Stimulated activated CD8-positive, alpha-beta memory T cell treated with anti-CD3 and anti-CD28 coated beads, Interleukin-7, amount 100 ng/mL, for 1 hour (primary cell): Measurements from ENCODE around the gene EPS8L3.
"Not testable (repeated sequence)": the region's sequence is repeated elsewhere in the genome, so short reads cannot be mapped to it uniquely, and the experiment has no call there.

Source experiments
- DNase-seq, 2 donors: peaks; one replicate each; pipeline ENCODE4 v3.0.0-alpha.2; 2020; ENCODE audit warnings: low read depth in 2 of 2

EPS8L3 gene

DNA sequence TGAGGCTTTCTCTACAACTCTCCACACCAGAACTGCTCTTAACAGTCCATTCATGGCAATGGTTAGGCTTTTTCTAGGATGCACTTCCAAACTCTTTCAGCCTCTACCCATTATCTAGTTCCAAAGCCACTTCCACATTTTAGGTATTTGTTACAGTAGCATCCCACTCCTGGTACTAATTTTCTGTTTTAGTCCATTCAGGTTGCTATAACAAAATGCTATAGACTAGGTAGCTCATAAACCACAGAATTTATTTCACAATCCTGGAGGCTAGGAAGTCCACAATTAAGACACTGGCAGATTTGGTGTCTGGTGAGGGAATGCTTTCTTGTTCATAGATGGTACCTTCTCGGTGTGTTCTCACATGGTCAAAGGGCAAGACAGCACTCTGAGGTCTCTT, 17.3 kb upstream of the EPS8L3 start:
- no peak for DNase-seq

DNA sequence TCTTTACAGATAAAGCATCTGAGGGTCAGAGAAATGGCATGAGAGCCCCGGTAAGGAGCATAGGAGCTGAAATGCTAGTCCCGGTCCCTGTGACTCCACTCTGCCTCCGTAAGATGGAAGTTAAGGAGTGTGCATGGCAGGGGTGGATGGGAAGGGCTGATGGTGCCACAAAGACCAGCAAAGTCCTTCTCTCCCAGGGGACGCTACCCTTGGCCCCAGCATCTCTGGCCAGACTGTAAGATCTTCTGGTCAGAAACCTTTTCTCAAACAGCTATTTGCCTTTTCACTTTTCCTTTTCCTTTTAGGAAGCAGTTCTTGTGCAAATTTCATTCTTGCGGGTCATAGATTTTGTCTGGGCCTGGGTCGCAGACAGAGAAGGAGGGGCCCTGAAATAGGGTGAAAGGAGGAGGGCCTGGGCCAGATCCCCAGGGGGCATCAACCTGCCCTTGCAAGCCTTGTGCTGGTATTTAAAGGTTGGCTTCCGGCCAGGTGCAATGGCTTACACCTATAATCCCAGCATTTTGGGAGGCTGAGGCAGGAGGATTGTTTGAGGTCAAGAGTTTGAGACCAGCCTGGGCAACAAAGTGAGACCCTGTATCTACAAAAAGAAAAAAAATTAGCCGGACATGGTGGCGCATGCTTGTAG, 14.4 kb upstream of the EPS8L3 start:
- DNase-seq, result no peak

DNA sequence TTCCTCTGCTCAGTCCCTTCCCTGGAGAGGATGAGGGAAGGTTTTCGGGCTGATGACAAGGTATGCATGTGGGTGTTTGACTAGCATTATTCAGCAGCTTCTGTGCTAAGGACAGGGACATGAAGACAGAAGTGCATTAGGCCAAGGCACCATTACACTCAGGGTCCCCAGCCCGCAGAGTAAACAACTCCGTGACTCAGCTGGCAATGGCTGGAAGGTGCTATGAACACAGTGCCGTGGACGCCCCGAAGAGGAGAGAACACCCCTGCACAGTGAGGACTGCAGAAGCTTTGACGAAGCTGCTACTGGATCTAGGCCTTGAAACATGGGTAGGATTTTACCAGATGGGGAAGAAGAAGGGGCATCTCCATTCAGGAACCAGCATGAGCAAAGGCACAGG, 13.7 kb upstream of the EPS8L3 start:
- no peak for DNase-seq

DNA sequence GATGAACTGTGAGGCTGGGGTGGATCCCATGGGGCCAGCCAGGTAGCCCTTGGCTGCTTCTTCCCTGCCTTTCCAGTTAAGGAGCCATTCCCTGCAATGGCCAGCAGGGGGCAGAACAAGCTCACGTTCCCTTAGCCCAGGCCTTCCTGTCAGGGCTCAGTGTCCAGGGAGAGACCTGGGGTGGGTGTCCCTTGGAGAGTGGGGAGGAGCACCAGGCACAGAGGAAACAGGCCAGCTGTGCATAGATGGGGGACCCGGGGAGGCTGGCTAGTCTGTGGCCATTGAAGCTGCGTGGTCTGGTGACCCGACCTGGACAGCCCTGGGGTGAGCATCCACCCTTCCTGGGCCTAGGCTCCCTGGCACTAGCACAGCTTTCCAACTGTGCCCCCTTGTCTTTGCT, 13.2 kb upstream of the EPS8L3 start:
- peak; percentile 46 to 57 for DNase-seq

DNA sequence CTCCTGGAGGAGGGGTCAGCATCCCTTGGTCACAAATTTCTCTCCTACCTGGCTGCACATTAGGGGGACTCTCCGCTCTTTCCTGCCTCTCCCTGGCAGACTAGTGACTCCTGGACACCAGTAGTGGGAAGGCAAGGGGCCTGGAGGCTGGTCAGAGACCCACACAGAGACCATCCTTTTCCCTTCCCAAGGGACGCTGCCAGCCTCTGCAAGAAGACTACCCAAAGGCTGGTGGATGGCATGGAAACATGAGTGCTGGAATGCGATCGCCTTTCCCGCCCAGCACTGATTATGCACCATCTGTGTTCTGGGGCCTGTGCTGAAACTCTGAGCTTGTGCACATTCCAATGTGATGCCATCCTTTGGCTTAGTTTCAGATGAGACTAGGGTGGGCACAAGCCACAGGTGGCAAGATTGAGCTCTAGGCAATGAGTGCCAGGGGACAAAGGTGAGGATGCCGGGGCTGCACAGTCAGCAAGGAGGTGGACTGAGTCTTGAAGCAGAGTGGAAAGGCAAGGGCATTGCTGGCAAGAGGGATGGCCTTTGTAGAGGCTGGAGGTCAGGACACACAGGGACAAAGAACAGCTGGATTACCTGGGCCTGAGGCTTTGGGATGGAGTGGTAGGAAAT, 12.6 kb upstream of the EPS8L3 start:
- no peak for DNase-seq

DNA sequence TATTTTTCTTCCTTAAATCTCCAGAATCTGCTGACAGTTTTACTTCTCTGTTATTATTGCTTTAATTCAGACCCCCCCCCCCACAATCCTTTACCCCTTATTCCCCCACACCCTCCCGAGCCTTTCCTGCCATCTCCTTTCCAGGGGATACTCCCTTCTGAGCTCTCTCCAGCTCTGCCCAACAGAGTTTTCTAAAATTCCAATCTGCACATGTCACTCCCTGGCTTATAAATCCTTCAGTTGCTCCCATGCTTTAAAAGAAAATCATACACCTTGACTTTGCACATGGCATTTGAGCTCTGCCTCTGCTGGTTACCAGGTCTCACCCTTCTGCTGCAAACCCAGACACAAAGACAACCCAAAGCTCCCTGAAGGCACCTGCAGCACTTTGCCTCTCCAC, 11.7 kb upstream of the EPS8L3 start:
- no peak for DNase-seq

DNA sequence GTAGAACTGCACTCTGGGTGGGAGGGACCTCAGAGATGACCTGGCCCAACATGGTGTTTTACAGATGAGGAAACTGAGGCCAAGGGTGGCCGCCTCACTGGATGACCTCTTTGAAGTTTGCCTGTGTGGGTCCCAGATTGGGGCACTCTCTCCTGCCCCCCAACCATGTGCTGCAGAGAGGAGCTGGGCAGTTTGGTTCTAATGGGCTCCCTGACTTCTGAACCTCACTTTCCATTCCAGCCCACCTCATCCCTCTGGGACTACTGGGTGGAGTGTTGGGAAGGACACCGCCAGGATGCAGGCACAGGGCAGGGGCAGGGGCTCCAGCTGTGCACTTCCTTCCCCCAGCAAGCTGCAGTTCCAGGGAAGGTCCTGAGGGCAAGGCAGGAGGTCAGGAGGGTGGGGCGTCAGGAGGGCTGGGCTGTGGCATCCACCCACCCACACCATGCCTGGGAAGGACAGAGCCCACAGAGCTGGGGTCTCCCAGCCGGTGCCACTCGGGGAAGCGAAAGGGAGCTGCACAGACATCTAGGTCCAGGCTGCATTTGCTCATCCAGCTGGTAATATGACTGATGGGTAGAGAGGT, 10.3 kb upstream of the EPS8L3 start:
- no peak for DNase-seq

DNA sequence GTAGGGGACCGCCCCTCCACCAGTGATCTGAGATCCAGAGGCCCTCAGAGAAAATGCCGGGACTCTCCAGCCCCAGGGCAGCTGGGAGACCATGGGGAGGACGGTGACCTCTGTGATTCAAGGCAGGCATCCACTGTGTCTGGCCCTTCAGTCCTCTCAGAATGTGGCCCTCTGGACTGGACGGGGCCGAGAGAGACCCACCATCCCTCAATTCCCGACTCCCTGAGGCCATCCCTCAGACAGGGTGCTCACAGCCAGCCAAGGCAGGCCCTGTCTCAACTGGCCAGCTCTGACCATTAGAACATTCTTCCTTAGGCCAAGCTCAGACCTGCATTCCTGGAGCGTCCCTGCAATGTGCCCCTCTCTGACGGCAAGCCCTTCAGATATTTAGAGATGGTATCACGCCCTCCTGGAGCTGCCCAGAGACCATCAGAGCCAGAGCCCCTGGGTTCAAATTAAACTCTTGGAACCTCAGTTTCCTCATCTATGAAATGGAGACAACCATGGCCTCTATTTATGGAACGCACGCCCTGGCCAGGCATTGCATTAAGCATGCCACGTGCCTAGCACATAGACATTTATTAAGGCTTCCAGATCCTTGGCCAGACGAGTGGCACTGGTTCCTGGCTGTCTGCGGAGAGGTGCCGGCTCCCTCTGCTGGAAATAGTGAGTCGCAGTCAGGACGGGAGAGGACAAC, 9.6 kb upstream of the EPS8L3 start:
- DNase-seq, result peak; percentile 29 to 40

DNA sequence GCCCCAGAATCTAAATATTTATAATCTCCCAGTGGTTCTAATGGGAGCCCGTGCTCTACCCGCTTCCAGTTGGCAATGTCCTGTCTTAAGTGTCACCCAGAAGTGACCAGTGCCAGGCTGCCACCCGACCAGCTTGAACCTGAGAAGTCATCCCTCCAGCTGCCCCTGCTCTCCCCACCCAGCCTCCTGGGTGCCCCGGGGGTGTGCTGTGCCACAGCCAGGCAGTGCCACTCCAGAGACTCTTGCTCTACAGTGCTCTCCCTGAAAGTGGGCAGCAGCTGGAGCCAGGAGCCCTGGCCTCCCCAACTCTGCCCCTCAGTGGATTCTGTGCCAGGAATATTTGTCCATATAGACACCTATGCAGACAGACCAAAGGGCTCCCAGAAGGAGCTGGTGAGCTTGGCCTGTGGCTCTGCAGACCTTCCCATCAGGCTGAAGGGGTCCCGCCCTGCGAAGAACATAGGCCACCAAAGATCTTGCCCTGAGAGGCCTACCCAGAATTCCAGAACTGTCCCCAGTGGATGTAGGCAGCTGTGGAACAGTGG, 9.0 kb upstream of the EPS8L3 start:
- no peak for DNase-seq

DNA sequence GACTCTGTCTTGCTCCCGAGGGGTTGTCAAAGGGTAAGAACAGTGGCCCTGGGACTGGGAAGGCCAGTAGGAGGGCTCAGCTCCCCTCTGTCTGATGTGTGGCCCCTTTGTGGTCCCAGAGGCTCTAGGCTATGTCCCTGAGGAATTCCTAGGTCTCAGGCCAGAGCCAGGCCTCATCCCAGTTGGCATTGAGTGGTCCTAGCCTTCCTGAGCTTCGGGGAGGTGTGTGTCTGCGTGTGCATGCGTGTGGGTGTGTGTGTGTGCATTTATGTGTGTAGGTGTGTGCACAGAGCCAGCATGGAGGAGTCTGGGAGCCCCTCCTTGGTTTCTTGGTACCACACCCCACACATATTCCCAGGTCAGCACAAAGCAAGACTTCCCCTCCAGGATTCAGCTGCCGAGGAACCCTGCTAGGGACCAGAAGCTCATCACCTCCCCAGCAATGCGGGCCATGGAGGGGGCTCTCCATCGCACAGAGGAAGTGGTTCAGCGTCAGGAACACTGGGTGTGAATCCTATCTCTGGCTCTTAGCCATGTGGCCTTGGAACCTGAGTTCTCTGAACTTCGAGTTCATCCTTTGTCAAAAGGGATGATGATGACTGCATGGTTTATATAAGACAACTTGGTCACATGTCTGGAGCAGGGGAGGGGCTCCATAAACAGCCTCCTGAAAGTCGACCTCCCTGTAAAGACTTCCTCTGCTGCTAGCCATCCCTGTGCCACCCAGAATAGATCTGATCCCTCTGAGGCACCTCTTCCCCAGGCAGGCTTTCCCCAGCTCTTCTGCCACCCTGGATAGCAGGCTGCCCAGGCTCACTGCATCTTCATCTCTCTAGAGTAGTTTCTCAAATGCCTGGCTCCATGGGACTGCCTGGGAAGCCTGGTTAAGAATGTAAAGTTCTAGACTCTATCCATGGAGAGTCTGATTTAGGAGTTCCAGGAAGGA, 8.3 kb upstream of the EPS8L3 start:
- no peak for DNase-seq

DNA sequence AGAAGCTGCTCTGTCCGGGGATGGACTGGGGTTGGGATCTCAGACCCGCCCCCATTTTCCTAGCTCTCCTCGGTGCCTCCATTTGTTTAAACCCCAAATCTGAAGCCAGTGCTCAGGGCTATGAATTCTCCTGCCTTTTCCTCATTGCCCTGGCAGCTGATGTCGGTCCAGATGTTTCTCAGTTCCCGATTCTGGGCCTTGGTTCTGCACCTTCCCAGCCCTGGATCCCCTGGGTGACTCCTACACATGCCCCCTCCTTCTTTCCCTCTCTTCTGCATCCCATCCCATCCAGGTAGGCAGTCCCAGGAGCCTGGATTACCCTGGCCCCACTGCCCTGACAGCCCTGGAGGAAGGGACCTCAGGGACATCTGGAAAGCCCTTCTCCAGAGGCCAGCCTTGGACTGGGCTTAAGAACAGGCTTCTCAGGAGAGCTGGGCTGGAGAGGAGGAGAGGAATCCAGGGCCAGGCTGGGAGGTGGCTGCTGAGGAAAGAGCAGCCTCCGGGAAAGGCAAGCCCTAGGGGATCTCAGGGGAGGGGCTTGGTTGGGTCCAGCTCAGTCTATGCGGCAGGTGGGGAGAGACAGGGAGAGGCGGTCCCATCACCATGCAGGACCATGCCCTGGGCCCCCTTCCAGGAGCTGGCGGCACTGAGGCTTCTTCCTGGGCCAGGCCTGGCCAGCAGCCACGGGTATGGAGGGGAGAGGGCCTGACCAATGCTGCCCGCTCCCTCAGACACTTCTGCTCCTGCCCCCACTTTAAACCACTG, 6.8 kb upstream of the EPS8L3 start:
- DNase-seq, result no peak

DNA sequence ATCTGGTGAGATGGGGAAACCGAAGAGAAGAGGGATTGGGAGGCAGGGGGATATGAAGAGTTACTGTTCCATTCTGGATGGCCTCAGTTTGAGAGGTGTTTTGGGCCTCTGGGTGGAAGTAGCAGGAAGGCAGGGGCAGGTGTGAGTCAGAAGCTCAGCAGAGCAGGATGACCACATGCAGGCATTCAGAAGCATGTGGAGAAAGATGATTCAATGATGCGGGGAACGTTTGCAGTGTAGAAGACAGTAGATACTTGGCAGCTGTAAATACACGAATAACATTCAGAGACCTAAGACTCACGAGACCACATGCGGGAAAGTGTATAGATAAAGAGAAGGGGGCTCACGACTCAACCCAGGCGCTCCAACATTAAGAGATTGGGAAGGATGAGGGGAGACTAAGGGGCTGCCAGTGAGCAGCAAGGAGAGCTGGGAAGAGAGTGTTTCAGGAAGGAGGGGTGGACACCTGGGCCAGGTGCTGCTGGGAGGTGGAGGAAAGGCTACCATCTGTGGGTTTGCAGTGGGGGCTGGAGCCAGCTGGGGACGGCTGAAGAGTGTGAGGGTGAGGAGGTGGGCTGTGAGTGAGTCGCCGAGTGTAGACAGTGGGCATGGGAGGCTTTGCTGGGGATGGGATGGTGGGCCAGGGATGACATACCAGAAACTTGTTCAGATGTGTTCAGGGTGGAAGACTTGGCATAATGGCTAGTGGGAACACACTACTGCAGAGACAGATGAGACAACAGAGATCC, 5.8 kb upstream of the EPS8L3 start:
- no peak for DNase-seq

DNA sequence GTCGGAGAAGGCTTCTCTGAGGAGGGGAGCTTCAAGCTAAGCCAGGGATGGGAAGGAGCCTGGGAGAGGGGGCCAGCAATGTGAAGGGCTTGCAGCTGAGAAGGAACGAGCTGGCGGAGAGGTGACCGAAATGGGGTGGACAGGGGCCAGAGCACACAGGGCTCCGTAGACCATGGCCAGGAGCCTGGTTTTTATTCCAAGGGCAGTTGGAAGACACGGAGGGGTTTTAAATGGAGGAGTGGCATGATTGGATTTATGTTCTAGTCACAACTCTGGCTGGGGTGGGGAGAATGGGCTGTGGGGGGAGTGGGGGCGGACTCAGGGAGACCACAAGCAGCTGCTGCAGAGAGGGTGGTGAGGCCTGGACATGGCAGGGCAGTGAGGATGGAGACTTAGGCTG, 5.1 kb upstream of the EPS8L3 start:
- no peak for DNase-seq

DNA sequence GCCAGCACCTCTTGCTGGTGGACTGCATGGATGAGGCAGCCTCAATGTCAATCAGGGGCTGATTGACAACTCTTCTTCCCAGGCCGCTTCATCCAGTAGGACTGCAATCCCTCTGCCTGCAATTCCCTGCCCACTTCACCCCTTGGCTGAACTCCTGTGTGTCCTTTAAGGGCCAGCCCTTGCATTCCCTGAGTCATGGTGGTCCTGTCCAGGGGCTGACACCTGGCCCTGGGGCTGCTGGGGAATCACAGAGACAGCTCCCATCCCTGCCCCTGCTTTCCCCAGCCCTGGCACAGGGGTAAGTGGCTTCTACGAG, 4.6 kb upstream of the EPS8L3 start:
- DNase-seq, result no peak

DNA sequence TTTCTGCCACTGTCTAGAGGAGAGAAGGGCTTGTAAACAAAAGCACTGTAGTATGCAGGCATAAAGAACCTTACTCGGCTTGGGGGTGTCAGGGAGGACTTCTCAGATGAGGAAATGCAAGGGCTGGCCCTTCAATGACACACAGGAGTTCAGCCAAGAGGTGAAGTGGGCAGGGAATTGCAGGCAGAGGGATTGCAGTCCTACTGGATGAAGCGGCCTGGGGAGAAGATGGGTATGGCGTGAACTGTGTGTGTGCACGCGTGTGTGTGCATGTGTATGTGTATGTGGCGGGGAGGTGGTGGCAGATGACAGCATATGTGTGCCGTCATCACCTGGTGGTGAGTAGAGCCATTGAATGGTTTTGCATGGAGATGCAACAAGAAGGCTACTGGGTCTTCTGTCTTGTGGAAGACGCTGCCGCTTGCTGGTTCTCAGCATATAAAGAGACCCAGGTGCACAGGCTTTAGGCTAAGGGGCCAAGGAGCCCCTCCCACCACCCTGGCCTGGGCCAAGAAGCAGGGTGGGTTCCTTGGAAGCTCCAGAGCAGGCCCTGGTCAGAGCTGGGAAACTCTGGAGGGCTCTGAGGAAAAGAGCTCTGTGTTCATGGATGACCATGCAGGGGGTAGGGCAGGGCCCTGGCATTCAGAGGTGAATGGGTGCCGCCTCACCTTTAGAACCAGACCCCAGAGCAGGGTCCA, 4.1 kb upstream of the EPS8L3 start:
- DNase-seq, result no peak

DNA sequence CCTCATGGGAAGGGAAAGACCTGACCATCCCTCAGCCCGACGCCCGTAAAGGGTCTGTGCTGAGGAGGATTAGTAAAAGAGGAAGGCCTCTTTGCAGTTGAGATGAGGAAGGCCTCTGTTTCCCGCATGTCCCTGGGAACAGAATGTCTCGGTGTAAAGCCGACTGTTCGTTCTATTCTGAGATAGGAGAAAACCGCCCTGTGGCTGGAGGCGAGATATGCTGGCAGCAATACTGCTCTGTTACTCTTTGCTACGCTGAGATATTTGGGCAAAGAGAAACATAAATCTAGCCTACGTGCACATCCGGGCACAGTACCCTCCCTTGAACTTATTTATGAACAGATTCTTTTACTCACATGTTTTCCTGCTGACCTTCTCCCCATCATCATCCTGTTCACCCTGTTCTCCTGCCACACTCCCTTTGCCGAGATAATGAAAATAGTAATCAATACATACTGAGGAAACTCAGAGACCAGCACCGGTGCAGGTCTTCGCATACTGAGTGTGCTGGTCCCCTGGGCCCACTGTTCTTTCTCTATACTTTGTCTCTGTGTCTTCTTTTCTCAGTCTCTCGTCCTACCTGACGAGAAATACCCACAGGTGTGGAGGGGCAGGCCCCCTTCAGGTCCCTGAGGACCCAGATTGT, 3.4 kb upstream of the EPS8L3 start:
- DNase-seq, result not testable (repeated sequence)

DNA sequence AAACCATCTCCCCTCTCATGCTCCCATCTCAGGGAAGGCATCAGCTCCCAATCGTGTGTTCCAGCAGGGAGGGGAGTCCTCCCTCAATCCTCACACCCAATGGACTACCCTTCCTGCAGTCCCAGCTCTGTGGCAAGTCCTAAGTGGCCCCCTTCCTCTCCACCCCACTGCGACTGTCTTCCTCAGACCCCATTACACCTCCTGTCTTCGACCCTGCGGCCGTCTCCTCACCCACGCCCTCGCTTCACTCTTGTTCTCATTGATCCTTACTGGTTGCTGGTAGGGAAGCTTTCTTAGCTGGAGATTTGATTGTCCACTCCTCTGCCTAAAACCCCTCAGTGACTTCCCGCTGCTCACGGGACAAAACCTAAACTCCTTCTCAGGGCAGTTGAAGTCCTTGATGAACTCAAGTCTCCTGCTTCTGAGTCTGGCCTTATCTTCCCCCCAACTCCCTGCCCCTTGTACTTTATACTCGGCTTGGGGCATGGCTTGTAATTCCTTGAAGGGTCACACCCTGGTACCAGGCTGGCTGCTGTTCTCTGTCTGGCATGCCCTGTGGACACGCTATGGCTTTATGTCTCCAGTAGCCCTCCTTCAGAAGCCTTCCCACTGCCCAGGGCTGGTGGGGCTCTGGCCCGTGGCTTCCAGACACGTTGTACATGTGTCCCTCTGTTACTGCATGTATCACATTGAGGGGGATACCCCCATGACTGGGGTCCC, 2.3 kb upstream of the EPS8L3 start:
- no peak for DNase-seq

DNA sequence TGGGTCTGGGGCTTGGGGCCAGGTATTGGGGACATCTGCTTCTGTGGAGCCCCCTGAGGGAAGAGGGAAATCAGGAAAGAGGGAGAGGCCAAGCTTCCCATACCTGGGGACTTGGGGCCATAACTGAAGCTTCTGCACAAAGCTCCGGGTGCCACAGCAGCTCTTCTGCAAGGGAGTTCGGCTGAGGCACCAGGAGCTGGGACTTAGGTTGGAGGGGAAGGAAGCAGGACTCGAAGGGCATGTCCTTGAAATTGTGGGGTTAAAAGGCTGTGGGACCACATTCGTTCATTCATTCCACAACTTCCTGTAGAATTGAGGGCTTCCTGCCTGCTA, 1.7 kb upstream of the EPS8L3 start:
- DNase-seq, result no peak
